MCF 10A (cell line): Measurements from ENCODE around the gene SHROOM3. TPM values are rescaled to one million over a fixed set of nuclear protein-coding genes. Genes with fewer than 3 reads are reported as not detected.
A peak's percentile ranks its signal among the peaks of the same experiment; 100 is the strongest.

Experiments used
- BruUV-seq: library from RNA; stranded (reverse); fragments of 400-500 nt; replicated peaks from 2 replicates; lab custom pipeline; 2021; lab: Mats Ljungman, UMichigan
- CTCF ChIA-PET: fragments of 300-600 bp; sonication (Branson Sonifier 250); formaldehyde crosslinking; extraction: SDS; loops from one replicate; lab custom pipeline; 2021; ENCODE audit warnings: antibody characterized with exemption, inconsistent platforms; lab: Yijun Ruan, JAX
- POLR2A ChIA-PET: fragments of 300-600, 350-650 bp; sonication (Branson Sonifier 250); formaldehyde crosslinking; extraction: SDS; loops from one replicate; lab custom pipeline; 2020; ENCODE audit warnings: antibody characterized with exemption, inconsistent platforms; lab: Yijun Ruan, JAX
- DNase-seq: peaks from one replicate; pipeline ENCODE4 v3.0.0-alpha.2; 2018; ENCODE audit not compliant: unreplicated experiment
- H3K27ac Mint-ChIP-seq: one replicate; pipeline ENCODE4 v1.8.0; 2022; ENCODE audit warnings: mild to moderate bottlenecking, low read depth, mixed read lengths; ENCODE audit not compliant: unreplicated experiment
- H3K27me3 Mint-ChIP-seq: one replicate; pipeline ENCODE4 v1.8.0; 2022; ENCODE audit warnings: mixed read lengths; ENCODE audit not compliant: insufficient read depth, unreplicated experiment
- H3K36me3 Mint-ChIP-seq: one replicate; pipeline ENCODE4 v1.8.0; 2022; ENCODE audit warnings: mild to moderate bottlenecking, moderate library complexity, mixed read lengths; ENCODE audit not compliant: insufficient read depth, unreplicated experiment
- H3K4me1 Mint-ChIP-seq: one replicate; pipeline ENCODE4 v1.8.0; 2022; ENCODE audit warnings: mixed read lengths; ENCODE audit not compliant: insufficient read depth, unreplicated experiment
- H3K4me3 Mint-ChIP-seq: one replicate; pipeline ENCODE4 v1.8.0; 2022; ENCODE audit warnings: mild to moderate bottlenecking, moderate library complexity, mixed read lengths; ENCODE audit not compliant: unreplicated experiment
- H3K9me3 Mint-ChIP-seq: one replicate; pipeline ENCODE4 v1.8.0; 2022; ENCODE audit warnings: mixed read lengths; ENCODE audit not compliant: unreplicated experiment
- intact Hi-C: fragments of 100-400 bp; cut with micrococcal nuclease; formaldehyde crosslinking; loops from 2 replicates; pipeline ENCODE4 v1.14.1; 2022
- total RNA-seq: library from RNA; stranded (reverse); gene quantifications from 2 replicates; pipeline ENCODE4 v1.2.3, GENCODE V29; 2022
- TF ChIP-seq, protein P1 (sequence below): fragments of 200-600 bp; IDR thresholded peaks from one replicate; pipeline ENCODE4 v1.8.0; 2022; ENCODE audit warnings: antibody characterized with exemption, mild to moderate bottlenecking; ENCODE audit not compliant: unreplicated experiment

The SHROOM3 gene
- total RNA-seq, 1 experiment from 2014 or later = 20.7 TPM

DNA sequence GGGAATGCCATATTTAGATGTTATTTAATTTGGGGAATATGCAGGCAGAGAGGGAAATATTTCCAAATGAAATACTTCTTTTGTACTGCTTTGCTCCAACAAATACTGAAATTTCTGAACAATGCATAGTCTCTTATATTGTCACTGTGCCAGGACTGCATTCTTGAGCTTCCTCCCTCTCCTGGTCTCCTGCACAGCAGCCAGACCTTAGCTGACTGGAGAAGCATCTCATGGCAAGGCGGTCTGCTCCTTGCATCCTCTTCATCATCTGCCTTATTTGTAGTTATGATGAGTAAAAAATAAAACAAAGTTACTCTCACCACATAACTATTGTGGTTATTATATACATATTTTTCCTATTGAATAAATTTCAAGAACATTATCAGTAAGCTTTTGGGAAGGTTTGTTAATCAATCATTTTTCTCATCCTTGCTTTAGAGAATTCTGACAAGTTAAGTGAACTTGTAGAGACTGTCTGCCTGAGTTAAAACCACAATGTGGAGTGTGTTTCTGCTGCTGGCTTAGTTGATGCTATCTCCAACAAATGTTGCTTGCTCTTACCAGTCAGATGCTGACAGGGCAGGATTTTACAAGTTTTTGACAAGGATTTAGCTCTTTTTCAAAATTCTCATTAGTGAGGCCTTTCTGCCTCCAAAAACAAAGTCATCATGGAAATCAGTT lies 309.4 kb downstream of the SHROOM3 start:
- POLR2A ChIA-PET = interaction anchor here (0.6 to 1.2 kb wide), 5 partner anchors 18 to 309 kb away, joined by 3 to 5 read pairs (median 4); partner anchors contain the start of gene SHROOM3
- CTCF ChIA-PET = interaction anchor here (0.6 to 2.9 kb wide), 6 partner anchors 11 to 309 kb away, joined by 3 to 12 read pairs (median 4); partner anchors contain the start of gene SHROOM3
- Mint-ChIP-seq H3K4me3 (no peak overlapping the region), H3K4me1 (peaks cover 13% of the 10 kb centered on the region), H3K27ac (no peak overlapping the region), H3K36me3 (peaks cover 18% of the 10 kb centered on the region), H3K27me3 (no peaks in the 10 kb centered on the region), H3K9me3 (no peaks in the 10 kb centered on the region)
- intact Hi-C loops = no loop called here
- TF ChIP-seq, protein P1, sequence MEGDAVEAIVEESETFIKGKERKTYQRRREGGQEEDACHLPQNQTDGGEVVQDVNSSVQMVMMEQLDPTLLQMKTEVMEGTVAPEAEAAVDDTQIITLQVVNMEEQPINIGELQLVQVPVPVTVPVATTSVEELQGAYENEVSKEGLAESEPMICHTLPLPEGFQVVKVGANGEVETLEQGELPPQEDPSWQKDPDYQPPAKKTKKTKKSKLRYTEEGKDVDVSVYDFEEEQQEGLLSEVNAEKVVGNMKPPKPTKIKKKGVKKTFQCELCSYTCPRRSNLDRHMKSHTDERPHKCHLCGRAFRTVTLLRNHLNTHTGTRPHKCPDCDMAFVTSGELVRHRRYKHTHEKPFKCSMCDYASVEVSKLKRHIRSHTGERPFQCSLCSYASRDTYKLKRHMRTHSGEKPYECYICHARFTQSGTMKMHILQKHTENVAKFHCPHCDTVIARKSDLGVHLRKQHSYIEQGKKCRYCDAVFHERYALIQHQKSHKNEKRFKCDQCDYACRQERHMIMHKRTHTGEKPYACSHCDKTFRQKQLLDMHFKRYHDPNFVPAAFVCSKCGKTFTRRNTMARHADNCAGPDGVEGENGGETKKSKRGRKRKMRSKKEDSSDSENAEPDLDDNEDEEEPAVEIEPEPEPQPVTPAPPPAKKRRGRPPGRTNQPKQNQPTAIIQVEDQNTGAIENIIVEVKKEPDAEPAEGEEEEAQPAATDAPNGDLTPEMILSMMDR = no peak
- no TSS peak for BruUV-seq
- DNase-seq = no peak

DNA sequence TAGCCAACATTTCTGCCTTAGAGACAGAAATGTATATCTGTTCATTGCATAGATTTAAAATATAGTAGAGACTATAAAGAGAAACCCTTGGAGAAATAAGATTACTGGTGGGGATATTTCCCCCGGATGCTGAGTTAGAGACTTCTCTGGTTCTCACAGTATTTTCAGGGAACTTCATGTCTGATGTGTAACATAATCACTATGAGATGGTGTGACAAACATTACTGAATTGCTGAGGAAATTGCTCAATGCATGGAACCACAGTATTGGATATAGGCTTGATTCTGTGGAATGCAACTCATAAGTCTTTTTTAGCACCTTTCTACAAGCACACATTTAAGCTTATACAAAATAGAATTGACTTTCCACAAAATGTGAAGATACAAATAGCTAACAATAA lies 310.2 kb downstream of the SHROOM3 start:
- Mint-ChIP-seq H3K4me3 (no peak overlapping the region), H3K9me3 (no peaks in the 10 kb centered on the region), H3K36me3 (peaks cover 13% of the 10 kb centered on the region), H3K27ac (no peak overlapping the region), H3K27me3 (no peaks in the 10 kb centered on the region), H3K4me1 (peaks cover 13% of the 10 kb centered on the region)
- BruUV-seq = no TSS peak
- ChIA-PET POLR2A (no interaction called here), CTCF (interaction anchor here (0.6 to 1.1 kb wide), 6 partner anchors 11 to 599 kb away, joined by 3 to 4 read pairs (median 3); no protein-coding TSS in a partner anchor)
- TF ChIP-seq, protein P1 = no peak
- intact Hi-C loops = loop anchor here (5.0 kb wide), 2 partner anchors 108 to 313 kb away; no protein-coding TSS in a partner anchor
- peak; percentile 40 for DNase-seq

DNA sequence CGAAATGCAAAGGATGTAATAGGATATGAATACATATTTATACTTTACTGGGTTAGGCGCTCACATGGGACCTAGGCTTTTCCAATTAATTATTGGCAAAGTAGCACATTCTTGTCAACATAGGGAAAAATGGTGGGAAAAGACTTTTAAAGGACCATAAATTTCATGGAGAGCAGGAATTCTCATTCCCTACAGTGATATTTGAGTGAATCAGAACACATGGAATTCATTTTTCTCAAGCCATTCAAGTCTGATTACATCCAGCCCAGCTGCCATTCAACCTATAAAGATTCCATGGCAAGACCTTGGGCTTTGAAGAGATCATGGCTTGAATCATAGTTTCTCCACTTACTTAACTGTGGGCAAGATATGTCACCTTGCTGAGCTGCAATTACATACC lies 312.5 kb downstream of the SHROOM3 start:
- intact Hi-C loops = loop anchor here (5.0 kb wide), 2 partner anchors 110 to 315 kb away; no protein-coding TSS in a partner anchor
- Mint-ChIP-seq H3K4me1 (peaks cover 14% of the 10 kb centered on the region), H3K27me3 (no peaks in the 10 kb centered on the region), H3K27ac (no peak overlapping the region), H3K4me3 (no peak overlapping the region), H3K36me3 (peaks cover 13% of the 10 kb centered on the region), H3K9me3 (no peaks in the 10 kb centered on the region)
- ChIA-PET CTCF (interaction anchor here (0.6 to 1.1 kb wide), 5 partner anchors 9 to 568 kb away, joined by 3 to 5 read pairs (median 3); no protein-coding TSS in a partner anchor), POLR2A (no interaction called here)
- TF ChIP-seq, protein P1 = no peak
- DNase-seq = no peak
- BruUV-seq = no TSS peak

DNA sequence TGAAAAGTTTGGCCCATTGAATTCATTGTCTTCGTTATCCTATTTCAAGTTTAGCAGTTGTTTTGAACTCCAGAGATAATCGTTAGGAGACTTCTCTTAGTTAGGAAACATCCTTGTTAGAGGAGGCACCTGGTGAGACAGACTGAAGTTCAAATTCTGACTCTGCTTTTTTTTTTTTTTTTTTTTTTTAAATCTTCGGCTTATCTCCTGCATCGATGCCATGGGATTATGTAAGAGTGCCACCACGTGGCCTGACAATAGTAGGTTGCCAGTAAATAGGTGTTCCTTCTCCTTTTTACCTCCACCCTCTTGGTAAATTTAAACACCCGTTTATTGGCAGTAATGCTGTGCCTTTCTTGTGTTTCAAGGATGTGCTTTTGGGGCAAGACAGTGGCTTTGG lies 313.6 kb downstream of the SHROOM3 start:
- ChIA-PET POLR2A (no interaction called here), CTCF (no interaction called here)
- TF ChIP-seq, protein P1 = peak; percentile 7
- Mint-ChIP-seq H3K27me3 (no peaks in the 10 kb centered on the region), H3K27ac (no peak overlapping the region), H3K9me3 (no peaks in the 10 kb centered on the region), H3K36me3 (peaks cover 20% of the 10 kb centered on the region), H3K4me1 (peaks cover 25% of the 10 kb centered on the region), H3K4me3 (no peak overlapping the region)
- intact Hi-C loops = loop anchor here (1.0 to 5.0 kb wide), 3 partner anchors 111 to 316 kb away; no protein-coding TSS in a partner anchor
- BruUV-seq = no TSS peak
- DNase-seq = peak; percentile 57
